HAP-1 (cell line): Measurements from ENCODE around the gene EPM2A.

Experiments
- DNase-seq, 2 experiments: peaks; one replicate each; pipeline ENCODE4 v3.0.0-alpha.2; 2016 to 2020; ENCODE audit warnings: low spot score in 2 of 2
- H3K27me3 ChIP-seq: fragments of 250-450 bp; sonication (Bioruptor Pico); 2 replicates; pipeline ENCODE4 v1.5.1; 2020; ENCODE audit warnings: low read depth, mild to moderate bottlenecking, moderate library complexity
- H3K36me3 ChIP-seq: fragments of 250-450 bp; sonication (Bioruptor Pico); replicated peaks from 2 replicates; pipeline ENCODE4 v1.5.1; 2020; ENCODE audit warnings: mild to moderate bottlenecking
- H3K4me1 ChIP-seq: fragments of 250-450 bp; sonication (Bioruptor Pico); 2 replicates; pipeline ENCODE4 v1.5.1; 2020; ENCODE audit warnings: mild to moderate bottlenecking
- H3K4me3 ChIP-seq: fragments of 250-450 bp; sonication (Bioruptor Pico); 2 replicates; pipeline ENCODE4 v1.5.1; 2020; ENCODE audit warnings: mild to moderate bottlenecking, moderate library complexity
- H3K9me3 ChIP-seq: fragments of 250-450 bp; sonication (Bioruptor Pico); 2 replicates; pipeline ENCODE4 v1.5.1; 2020; ENCODE audit warnings: mild to moderate bottlenecking, moderate library complexity
- in situ Hi-C: fragments of 300-500 bp; cut with MboI; formaldehyde crosslinking; loops from 3 replicates; pipeline ENCODE4 v1.14.3; 2020; ENCODE audit warnings: low sequenced_read_pairs, inconsistent platforms, mixed read lengths

The EPM2A gene

GRCh38 chr6:145633981-145634627 lies 101.2 kb downstream of the EPM2A start:
- Histone ChIP-seq H3K4me3 (no peak overlapping the region), H3K9me3 (no peaks in the 10 kb centered on the region; the same call in 1 of the 2 replicates), H3K27me3 (no peaks in the 10 kb centered on the region), H3K4me1 (no peaks in the 10 kb centered on the region), H3K36me3 (no peaks in the 10 kb centered on the region)
- in situ Hi-C loops, result loop anchor here (25.0 kb wide), 1 partner anchor 1047 kb away; no protein-coding TSS in a partner anchor
- peak; percentile 80 to 94 for DNase-seq

GRCh38 chr6:145632971-145633370 lies 102.3 kb downstream of the EPM2A start:
- no peaks in the 10 kb centered on the region for H3K27me3 ChIP-seq
- H3K36me3 ChIP-seq, result no peaks in the 10 kb centered on the region
- H3K9me3 ChIP-seq, result no peaks in the 10 kb centered on the region; the same call in 1 of the 2 replicates
- DNase-seq, result no peak
- no peaks in the 10 kb centered on the region for H3K4me1 ChIP-seq
- in situ Hi-C loops, result loop anchor here (25.0 kb wide), 1 partner anchor 1046 kb away; no protein-coding TSS in a partner anchor
- no peak overlapping the region for H3K4me3 ChIP-seq

- Histone ChIP-seq H3K9me3 (no peaks in the 10 kb centered on the region; the same call in 1 of the 2 replicates), H3K4me3 (no peak overlapping the region), H3K36me3 (no peaks in the 10 kb centered on the region), H3K4me1 (no peaks in the 10 kb centered on the region), H3K27me3 (no peaks in the 10 kb centered on the region)
- in situ Hi-C loops, result loop anchor here (25.0 kb wide), 1 partner anchor 1044 kb away; no protein-coding TSS in a partner anchor
- no peak for DNase-seq
Observed at GRCh38 chr6:145631374-145631773, 103.9 kb downstream of the EPM2A start.

GRCh38 chr6:145630598-145630997 lies 104.7 kb downstream of the EPM2A start:
- Histone ChIP-seq H3K36me3 (no peaks in the 10 kb centered on the region), H3K9me3 (no peaks in the 10 kb centered on the region; the same call in 1 of the 2 replicates), H3K4me1 (no peaks in the 10 kb centered on the region), H3K27me3 (no peaks in the 10 kb centered on the region), H3K4me3 (no peak overlapping the region)
- DNase-seq, result no peak
- in situ Hi-C loops, result loop anchor here (25.0 kb wide), 1 partner anchor 1043 kb away; no protein-coding TSS in a partner anchor

- in situ Hi-C loops, result loop anchor here (25.0 kb wide), 1 partner anchor 1042 kb away; no protein-coding TSS in a partner anchor
Observed at GRCh38 chr6:145629478-145629877, 105.8 kb downstream of the EPM2A start.

GRCh38 chr6:145627451-145627850 lies 107.9 kb downstream of the EPM2A start:
- Histone ChIP-seq H3K9me3 (no peaks in the 10 kb centered on the region; the same call in 1 of the 2 replicates), H3K4me3 (no peak overlapping the region), H3K27me3 (no peaks in the 10 kb centered on the region), H3K36me3 (no peaks in the 10 kb centered on the region), H3K4me1 (no peaks in the 10 kb centered on the region)
- in situ Hi-C loops, result loop anchor here (25.0 kb wide), 1 partner anchor 1040 kb away; no protein-coding TSS in a partner anchor
- DNase-seq, result no peak

More at GRCh38 chr6:145629478-145629877, 105.8 kb downstream of the EPM2A start:
- Histone ChIP-seq H3K27me3 (no peaks in the 10 kb centered on the region), H3K36me3 (no peaks in the 10 kb centered on the region), H3K9me3 (no peaks in the 10 kb centered on the region; the same call in 1 of the 2 replicates), H3K4me1 (no peaks in the 10 kb centered on the region), H3K4me3 (no peak overlapping the region)
- no peak for DNase-seq

GRCh38 chr6:145626857-145627256 lies 108.5 kb downstream of the EPM2A start:
- Histone ChIP-seq H3K27me3 (no peaks in the 10 kb centered on the region), H3K36me3 (no peaks in the 10 kb centered on the region), H3K4me1 (no peaks in the 10 kb centered on the region), H3K9me3 (no peaks in the 10 kb centered on the region; the same call in 1 of the 2 replicates), H3K4me3 (no peak overlapping the region)
- no peak for DNase-seq
- in situ Hi-C loops, result loop anchor here (25.0 kb wide), 1 partner anchor 1040 kb away; no protein-coding TSS in a partner anchor

- no peaks in the 10 kb centered on the region for H3K36me3 ChIP-seq
- DNase-seq, result no peak
- no peaks in the 10 kb centered on the region for H3K4me1 ChIP-seq
- in situ Hi-C loops, result no loop called here
- H3K4me3 ChIP-seq, result no peak overlapping the region
- H3K9me3 ChIP-seq, result no peaks in the 10 kb centered on the region
- no peaks in the 10 kb centered on the region for H3K27me3 ChIP-seq
Observed at GRCh38 chr6:145623231-145623630, 112.1 kb downstream of the EPM2A start.

- DNase-seq, result no peak
- H3K4me1 ChIP-seq, result no peaks in the 10 kb centered on the region
- H3K27me3 ChIP-seq, result no peaks in the 10 kb centered on the region
- no peak overlapping the region for H3K4me3 ChIP-seq
- in situ Hi-C loops, result no loop called here
- H3K9me3 ChIP-seq, result no peaks in the 10 kb centered on the region
- H3K36me3 ChIP-seq, result no peaks in the 10 kb centered on the region
Observed at GRCh38 chr6:145621776-145622175, 113.5 kb downstream of the EPM2A start.

GRCh38 chr6:145620088-145620487 lies 115.2 kb downstream of the EPM2A start:
- Histone ChIP-seq H3K4me3 (no peak overlapping the region), H3K4me1 (no peaks in the 10 kb centered on the region), H3K27me3 (no peaks in the 10 kb centered on the region), H3K36me3 (no peaks in the 10 kb centered on the region), H3K9me3 (no peaks in the 10 kb centered on the region)
- in situ Hi-C loops, result no loop called here
- no peak for DNase-seq

- Histone ChIP-seq H3K4me3 (no peak overlapping the region), H3K4me1 (no peaks in the 10 kb centered on the region), H3K27me3 (no peaks in the 10 kb centered on the region), H3K36me3 (no peaks in the 10 kb centered on the region), H3K9me3 (no peaks in the 10 kb centered on the region)
- no peak for DNase-seq
- in situ Hi-C loops, result no loop called here
Observed at GRCh38 chr6:145609521-145609920, 125.8 kb downstream of the EPM2A start.

GRCh38 chr6:145608850-145609249 lies 126.5 kb downstream of the EPM2A start:
- H3K4me3 ChIP-seq, result no peak overlapping the region
- no peaks in the 10 kb centered on the region for H3K4me1 ChIP-seq
- DNase-seq, result no peak
- in situ Hi-C loops, result no loop called here
- H3K27me3 ChIP-seq, result no peaks in the 10 kb centered on the region
- no peaks in the 10 kb centered on the region for H3K36me3 ChIP-seq
- H3K9me3 ChIP-seq, result no peaks in the 10 kb centered on the region

GRCh38 chr6:145603991-145604390 lies 131.3 kb downstream of the EPM2A start:
- Histone ChIP-seq H3K36me3 (no peaks in the 10 kb centered on the region), H3K27me3 (no peaks in the 10 kb centered on the region), H3K4me1 (no peaks in the 10 kb centered on the region), H3K4me3 (no peak overlapping the region), H3K9me3 (no peaks in the 10 kb centered on the region)
- DNase-seq, result no peak
- in situ Hi-C loops, result no loop called here

GRCh38 chr6:145603424-145603833 lies 131.9 kb downstream of the EPM2A start:
- H3K9me3 ChIP-seq, result no peaks in the 10 kb centered on the region
- no peak overlapping the region for H3K4me3 ChIP-seq
- H3K36me3 ChIP-seq, result no peaks in the 10 kb centered on the region
- DNase-seq, result no peak
- in situ Hi-C loops, result no loop called here
- no peaks in the 10 kb centered on the region for H3K27me3 ChIP-seq
- H3K4me1 ChIP-seq, result no peaks in the 10 kb centered on the region
